DOHH2 (cell line): Measurements from ENCODE around the gene FAM107B.

Source experiments
- EZH2phosphoT487 ChIP-seq: fragments of 200-600 bp; sonication (generic); IDR thresholded peaks from 2 replicates; pipeline ENCODE4 v1.6.1; 2017; ENCODE audit warnings: borderline replicate concordance, mild to moderate bottlenecking, antibody characterized with exemption, low read length, moderate library complexity, mixed read lengths
- TF ChIP-seq, protein P1 (sequence below): fragments of 200-600 bp; sonication (generic); IDR thresholded peaks from one replicate; pipeline ENCODE4 v1.5.1; 2014; ENCODE audit warnings: antibody characterized with exemption, mild to moderate bottlenecking, low read depth, low read length; ENCODE audit not compliant: poor library complexity, severe bottlenecking

- TF ChIP-seq, protein P1, sequence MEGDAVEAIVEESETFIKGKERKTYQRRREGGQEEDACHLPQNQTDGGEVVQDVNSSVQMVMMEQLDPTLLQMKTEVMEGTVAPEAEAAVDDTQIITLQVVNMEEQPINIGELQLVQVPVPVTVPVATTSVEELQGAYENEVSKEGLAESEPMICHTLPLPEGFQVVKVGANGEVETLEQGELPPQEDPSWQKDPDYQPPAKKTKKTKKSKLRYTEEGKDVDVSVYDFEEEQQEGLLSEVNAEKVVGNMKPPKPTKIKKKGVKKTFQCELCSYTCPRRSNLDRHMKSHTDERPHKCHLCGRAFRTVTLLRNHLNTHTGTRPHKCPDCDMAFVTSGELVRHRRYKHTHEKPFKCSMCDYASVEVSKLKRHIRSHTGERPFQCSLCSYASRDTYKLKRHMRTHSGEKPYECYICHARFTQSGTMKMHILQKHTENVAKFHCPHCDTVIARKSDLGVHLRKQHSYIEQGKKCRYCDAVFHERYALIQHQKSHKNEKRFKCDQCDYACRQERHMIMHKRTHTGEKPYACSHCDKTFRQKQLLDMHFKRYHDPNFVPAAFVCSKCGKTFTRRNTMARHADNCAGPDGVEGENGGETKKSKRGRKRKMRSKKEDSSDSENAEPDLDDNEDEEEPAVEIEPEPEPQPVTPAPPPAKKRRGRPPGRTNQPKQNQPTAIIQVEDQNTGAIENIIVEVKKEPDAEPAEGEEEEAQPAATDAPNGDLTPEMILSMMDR = no peak
- TF ChIP-seq EZH2phosphoT487 = no peak
Observed at GRCh38 chr10:14481014-14481413, 293.7 kb downstream of the FAM107B start.
